ELF-1 (cell line): Measurements from ENCODE around the gene CLEC16A.
A peak's percentile ranks its signal among the peaks of the same experiment; 100 is the strongest.

ENCODE experiments used
- DNase-seq: peaks from one replicate; pipeline ENCODE4 v3.0.0-alpha.2; 2016; ENCODE audit warnings: low read depth, low spot score

The CLEC16A gene

GRCh38 chr16:11117576-11118211 is 173.3 kb downstream of the CLEC16A start:
- DNase-seq, result no peak

- no peak for DNase-seq
Observed at GRCh38 chr16:11118479-11118878, 174.1 kb downstream of the CLEC16A start.

- DNase-seq, result no peak
Observed at GRCh38 chr16:11121083-11121608, 176.8 kb downstream of the CLEC16A start.

- DNase-seq, result no peak
Observed at GRCh38 chr16:11121914-11122692, 177.7 kb downstream of the CLEC16A start.

DNA sequence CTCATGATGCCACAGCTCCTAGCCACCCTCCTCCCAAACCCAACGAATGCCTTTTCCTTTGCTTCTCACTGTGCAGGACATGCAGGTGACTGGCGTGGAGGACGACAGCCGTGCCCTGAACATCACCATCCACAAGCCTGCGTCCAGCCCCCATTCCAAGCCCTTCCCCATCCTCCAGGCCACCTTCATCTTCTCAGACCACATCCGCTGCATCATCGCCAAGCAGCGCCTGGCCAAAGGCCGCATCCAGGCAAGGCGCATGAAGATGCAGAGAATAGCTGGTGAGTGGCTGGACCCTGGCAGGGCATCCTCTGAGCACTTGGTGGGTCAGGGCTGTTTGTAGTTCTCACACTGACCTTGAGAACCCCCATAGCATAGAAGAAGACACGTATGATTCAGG is 179.3 kb downstream of the CLEC16A start:
- DNase-seq, result no peak

DNA sequence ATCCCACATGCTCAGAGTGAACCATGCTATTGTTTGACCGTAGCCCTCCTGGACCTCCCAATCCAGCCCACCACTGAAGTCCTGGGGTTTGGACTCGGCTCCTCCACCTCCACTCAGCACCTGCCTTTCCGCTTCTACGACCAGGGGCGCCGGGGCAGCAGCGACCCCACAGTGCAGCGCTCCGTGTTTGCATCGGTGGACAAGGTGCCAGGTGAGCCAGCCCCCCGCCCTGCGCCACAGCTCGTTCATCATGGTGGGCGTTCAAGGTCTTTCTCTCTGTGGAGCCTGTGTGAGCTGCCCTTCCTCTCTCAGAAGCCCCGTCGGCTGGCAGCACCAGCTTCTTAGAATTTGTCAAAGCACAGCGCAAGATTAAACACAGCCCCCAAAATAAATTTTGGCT is 181.6 kb downstream of the CLEC16A start:
- DNase-seq, result no peak

GRCh38 chr16:11126399-11127054 is 182.2 kb downstream of the CLEC16A start:
- no peak for DNase-seq

DNA sequence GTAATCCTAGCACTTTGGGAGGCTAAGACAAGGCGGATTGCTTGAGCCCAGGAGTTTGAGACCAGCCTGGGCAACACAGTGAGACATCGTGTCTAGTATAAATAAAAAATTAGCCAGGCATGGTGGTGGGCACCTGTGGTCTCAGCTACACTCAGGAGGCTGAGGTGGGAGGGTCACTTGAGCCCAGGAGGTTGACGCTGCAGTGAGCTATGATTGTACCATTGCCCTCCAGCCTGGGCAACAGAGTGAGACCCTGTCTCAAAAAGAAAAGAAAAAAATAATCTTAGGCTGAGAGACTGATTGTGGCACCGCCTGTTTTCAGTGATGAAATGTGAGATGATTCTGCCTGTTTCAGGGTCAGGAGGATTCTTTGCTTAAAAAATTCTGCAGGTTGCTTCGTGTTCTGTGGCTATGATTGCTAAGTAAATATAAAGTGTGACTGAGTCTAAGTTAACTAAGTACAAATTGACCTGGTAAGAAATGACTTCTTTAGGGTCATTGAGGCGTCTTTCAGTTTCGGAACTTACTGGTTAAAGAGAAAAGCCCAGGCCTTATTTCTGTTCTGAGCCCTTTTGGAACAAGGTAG is 183.3 kb downstream of the CLEC16A start:
- DNase-seq, result no peak

GRCh38 chr16:11128211-11129141 is 184.1 kb downstream of the CLEC16A start:
- DNase-seq, result no peak

GRCh38 chr16:11129378-11129781 is 185.0 kb downstream of the CLEC16A start:
- DNase-seq, result no peak

GRCh38 chr16:11130978-11131665 is 186.8 kb downstream of the CLEC16A start:
- no peak for DNase-seq

DNA sequence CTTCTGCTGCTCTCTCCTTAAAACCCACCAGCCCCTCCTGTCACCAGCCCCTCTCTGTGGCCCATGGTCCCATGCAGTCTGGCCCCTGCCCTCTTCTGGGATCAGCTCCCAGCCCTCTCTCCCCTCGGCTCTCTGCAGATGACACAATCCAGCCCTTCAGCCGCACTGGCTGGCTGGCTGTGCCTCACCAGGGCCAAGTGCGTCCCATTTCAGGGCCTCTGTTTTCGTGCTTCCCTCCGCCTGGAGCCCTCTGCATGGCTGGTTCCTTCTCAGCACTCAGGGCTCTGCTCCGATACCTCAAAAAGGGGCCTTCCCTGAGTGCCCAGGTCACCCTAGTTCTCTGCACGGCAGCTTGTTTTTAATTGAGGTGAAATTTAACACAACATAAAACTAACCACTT is 187.3 kb downstream of the CLEC16A start:
- no peak for DNase-seq

DNA sequence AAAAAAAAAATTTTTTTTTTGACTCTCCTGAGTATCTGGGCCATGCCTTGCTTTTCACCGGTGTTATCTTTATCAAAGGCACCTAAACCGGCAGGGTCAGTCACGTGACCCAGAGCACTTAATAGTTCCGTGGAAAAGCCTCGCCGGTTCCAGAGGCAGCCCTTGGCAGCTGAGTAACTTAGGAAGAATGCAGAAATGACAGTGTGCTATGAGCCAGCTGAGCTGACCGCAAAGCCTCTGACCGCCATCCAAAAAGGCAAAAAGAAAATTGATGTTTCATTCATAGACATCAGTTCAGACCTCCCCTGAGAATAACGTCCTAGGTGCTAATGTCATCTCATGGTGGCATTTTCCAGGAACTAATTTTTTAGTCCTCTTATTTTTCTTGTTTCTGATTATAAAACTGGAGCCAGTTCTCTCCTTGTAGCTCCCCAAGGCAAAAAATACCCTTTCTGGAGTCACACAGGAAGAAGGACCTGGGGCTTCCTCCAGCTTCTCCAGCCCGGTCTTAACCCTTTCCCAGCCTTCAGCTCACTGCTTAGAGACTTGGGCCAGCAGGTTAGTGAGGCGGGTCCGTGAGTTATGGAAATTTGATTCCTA is 189.1 kb downstream of the CLEC16A start:
- DNase-seq, result peak; percentile 73

DNA sequence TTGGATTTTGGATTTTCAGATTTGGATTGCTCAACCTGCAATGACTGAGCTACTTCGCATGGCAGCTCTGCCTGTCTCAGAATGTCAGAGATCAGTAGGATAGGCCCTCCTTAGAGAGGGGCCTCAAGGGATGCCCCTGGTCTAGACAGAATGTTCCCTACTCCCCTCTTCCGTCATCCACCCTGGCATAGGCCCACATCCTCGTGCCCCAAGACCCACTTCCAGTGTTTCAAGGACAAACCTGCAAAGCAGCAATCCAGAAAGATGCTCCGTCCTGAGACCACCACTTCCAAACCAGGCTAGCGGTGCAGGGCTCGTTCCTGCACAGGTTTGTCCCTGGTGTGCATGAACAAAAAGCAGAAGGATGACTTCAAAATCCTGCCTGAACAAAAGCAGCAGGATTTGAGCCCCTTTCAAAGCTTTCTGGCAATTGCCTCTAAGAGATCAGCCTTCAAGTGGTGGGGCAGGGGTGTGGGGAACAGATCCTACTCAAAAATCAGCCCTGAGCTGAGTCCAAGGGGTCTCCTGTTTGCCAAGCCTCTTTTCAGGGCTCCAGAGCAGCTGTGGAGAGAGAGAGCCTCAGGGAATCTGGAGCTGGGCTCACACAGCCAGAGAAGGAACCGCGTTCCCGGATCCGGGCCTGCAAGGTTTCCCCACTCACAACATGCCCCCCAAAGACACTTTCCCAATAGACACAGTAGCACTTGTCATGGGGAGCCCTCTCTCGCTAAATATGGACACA is 190.5 kb downstream of the CLEC16A start:
- no peak for DNase-seq

DNA sequence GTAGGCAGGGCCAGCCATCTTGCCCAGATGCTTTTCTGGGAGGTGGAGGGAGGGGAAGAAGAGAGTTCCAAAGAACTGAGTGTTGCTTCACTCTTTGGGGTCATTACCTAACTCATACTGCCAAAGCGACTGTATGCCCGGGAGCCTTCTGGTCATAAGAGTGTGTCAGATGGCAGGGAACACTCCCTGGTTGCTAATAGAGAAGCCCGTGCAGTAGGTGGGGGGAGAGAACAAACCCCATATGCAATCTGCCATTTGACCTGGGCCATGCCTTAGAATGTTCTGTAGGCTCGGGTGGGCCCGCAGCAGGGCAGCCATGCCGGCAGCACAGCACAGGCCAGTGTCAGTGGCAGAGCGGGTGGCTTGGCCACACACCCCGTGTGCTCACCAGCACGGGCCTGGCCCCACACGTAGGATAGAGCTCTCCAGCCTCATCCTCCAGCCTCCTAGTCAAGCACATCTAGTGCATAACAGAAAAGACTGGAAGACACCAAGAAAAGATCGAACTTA is 191.2 kb downstream of the CLEC16A start:
- no peak for DNase-seq

DNA sequence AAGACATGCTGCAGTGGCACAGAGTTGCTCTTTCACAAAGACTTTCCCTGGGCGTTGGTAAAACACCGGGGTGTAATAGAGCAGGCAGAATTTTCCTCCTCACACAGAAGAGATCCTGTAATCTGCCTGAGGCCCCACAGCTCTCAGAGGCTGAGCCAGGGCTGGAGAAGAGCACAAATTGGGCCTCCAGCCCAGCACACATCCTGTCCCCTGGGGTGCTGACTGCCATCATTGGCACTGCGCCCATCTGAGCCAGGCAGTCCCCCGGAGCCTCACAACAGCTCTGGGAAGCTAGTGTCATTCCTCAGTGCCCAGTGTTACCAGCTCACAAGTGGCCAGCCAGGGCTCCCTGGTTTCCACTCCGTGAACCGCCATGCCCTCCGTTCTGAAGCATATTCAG is 192.2 kb downstream of the CLEC16A start:
- DNase-seq, result no peak

- no peak for DNase-seq
Observed at GRCh38 chr16:11138022-11138768, 193.8 kb downstream of the CLEC16A start.

GRCh38 chr16:11138769-11139325 is 194.5 kb downstream of the CLEC16A start:
- DNase-seq, result no peak
